Activated CD8-positive, alpha-beta T cell treated with anti-CD3 and anti-CD28 coated beads for 36 hours (primary cell): Measurements from ENCODE around the gene MICU1. TPM values are rescaled to one million over a fixed set of nuclear protein-coding genes. Genes with fewer than 3 reads are reported as not detected.
"Not testable (repeated sequence)": the region's sequence is repeated elsewhere in the genome, so short reads cannot be mapped to it uniquely, and the experiment has no call there.

Experiments used
- ATAC-seq: fragments of 200-7000 bp; cut with Tn5 transposase; one replicate; pipeline ENCODE4 v1.10.0; 2021; ENCODE audit warnings: mild to moderate bottlenecking, moderate library complexity
- CTCF ChIA-PET: fragments of 350-600 bp; sonication (Branson Sonifier 250); formaldehyde crosslinking; loops from one replicate; lab custom pipeline; 2021; ENCODE audit warnings: antibody characterized with exemption; lab: Charles Lee
- POLR2A ChIA-PET: fragments of 350-600 bp; sonication (Branson Sonifier 250); formaldehyde crosslinking; loops from one replicate; lab custom pipeline; 2021; ENCODE audit warnings: antibody characterized with exemption; lab: Charles Lee
- DNase-seq: peaks from one replicate; pipeline ENCODE4 v3.0.0-alpha.2; 2020
- H3K27ac Mint-ChIP-seq: one replicate; pipeline ENCODE4 v1.8.0; 2021; ENCODE audit warnings: mild to moderate bottlenecking, mixed read lengths
- H3K27me3 Mint-ChIP-seq: one replicate; pipeline ENCODE4 v1.8.0; 2021; ENCODE audit warnings: mixed read lengths
- H3K36me3 Mint-ChIP-seq: one replicate; pipeline ENCODE4 v1.8.0; 2021; ENCODE audit warnings: low read depth, mixed read lengths
- H3K4me1 Mint-ChIP-seq: one replicate; pipeline ENCODE4 v1.8.0; 2021; ENCODE audit warnings: low read depth, mixed read lengths
- H3K4me3 Mint-ChIP-seq: one replicate; pipeline ENCODE4 v1.8.0; 2021; ENCODE audit warnings: mild to moderate bottlenecking, moderate library complexity, mixed read lengths
- H3K9me3 Mint-ChIP-seq: one replicate; pipeline ENCODE4 v1.8.0; 2021; ENCODE audit warnings: mixed read lengths
- CTCF ChIP-seq: fragments of 200-600 bp; IDR thresholded peaks from one replicate; pipeline ENCODE4 v1.8.0; 2022; ENCODE audit warnings: antibody characterized with exemption, mild to moderate bottlenecking
- intact Hi-C: fragments of 100-400 bp; cut with micrococcal nuclease; formaldehyde crosslinking; loops from one replicate; pipeline ENCODE4 v1.10.0; 2022
- total RNA-seq, 2 experiments: library from RNA; stranded (reverse); gene quantifications; one replicate each; pipeline ENCODE4 v1.2.3, GENCODE V29; 2021

Gene MICU1
- total RNA-seq, 2 experiments from 2014 or later = 29.9 to 31.0 TPM

DNA sequence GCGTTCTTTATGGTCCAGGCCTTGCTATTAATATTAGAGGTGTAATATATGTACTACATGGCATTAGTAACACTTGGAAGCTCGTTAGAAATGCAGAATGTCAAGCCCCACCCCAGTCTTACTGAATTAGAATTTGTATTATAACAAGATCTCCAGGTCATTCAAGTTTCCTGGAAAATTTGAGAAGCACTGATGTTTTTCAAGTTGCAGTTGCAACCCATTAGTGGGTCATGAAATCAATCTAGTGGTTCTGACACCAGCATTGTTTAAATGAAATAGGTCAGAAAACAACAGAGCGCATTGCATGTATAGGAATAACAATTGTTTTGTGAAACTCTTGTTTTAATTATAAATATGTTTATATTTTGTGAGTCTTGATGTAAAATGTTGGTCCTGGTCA is 28.8 kb upstream of the MICU1 start:
- H3K27ac Mint-ChIP-seq = no peak overlapping the region
- H3K36me3 Mint-ChIP-seq = no peaks in the 10 kb centered on the region
- intact Hi-C loops = no loop called here
- no peaks in the 10 kb centered on the region for H3K27me3 Mint-ChIP-seq
- no peak overlapping the region for H3K4me3 Mint-ChIP-seq
- DNase-seq (no peak), ATAC-seq (no peak)
- ChIA-PET POLR2A (no interaction called here), CTCF (no interaction called here)
- H3K9me3 Mint-ChIP-seq = no peaks in the 10 kb centered on the region
- TF ChIP-seq CTCF = no peak
- H3K4me1 Mint-ChIP-seq = no peaks in the 10 kb centered on the region

- intact Hi-C loops = no loop called here
- H3K36me3 Mint-ChIP-seq = no peaks in the 10 kb centered on the region
- H3K27me3 Mint-ChIP-seq = no peaks in the 10 kb centered on the region
- DNase-seq (no peak), ATAC-seq (no peak)
- no peak overlapping the region for H3K27ac Mint-ChIP-seq
- ChIA-PET POLR2A (interaction anchor here (0.7 kb wide), 1 partner anchor 10 kb away, joined by 3 read pairs; no protein-coding TSS in a partner anchor), CTCF (no interaction called here)
- H3K4me3 Mint-ChIP-seq = no peak overlapping the region
- no peaks in the 10 kb centered on the region for H3K4me1 Mint-ChIP-seq
- no peaks in the 10 kb centered on the region for H3K9me3 Mint-ChIP-seq
- no peak for TF ChIP-seq CTCF
Observed at GRCh38 chr10:72653383-72654096, 27.7 kb upstream of the MICU1 start.

DNA sequence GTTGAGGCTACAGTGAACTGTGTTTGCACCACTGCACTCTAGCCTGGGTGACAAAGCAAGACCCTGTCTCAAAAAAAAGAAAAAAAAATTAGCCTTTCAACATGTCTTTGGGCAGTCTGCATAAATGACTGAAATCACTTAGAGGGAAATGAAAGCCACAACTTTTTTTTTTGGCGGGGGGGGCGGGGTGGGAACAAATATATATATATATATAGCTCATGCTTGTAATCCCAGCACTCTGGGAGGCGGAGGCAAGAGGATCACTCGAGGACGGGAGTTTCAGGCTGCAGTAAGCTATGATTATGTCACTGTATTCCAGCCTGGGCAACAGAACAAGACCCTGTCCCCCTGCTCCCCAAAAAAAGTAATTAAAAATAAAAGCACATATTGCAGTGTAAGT is 23.4 kb upstream of the MICU1 start:
- Mint-ChIP-seq H3K9me3 (no peaks in the 10 kb centered on the region), H3K36me3 (no peaks in the 10 kb centered on the region), H3K27ac (no peak overlapping the region), H3K4me1 (no peaks in the 10 kb centered on the region), H3K4me3 (no peak overlapping the region), H3K27me3 (no peaks in the 10 kb centered on the region)
- ATAC-seq = no peak
- ChIA-PET CTCF (interaction anchor here (1.4 kb wide), 1 partner anchor 284 kb away, joined by 3 read pairs; no protein-coding TSS in a partner anchor), POLR2A (interaction anchor here (0.7 kb wide), 1 partner anchor 261 kb away, joined by 3 read pairs; no protein-coding TSS in a partner anchor)
- no peak for DNase-seq
- no peak for TF ChIP-seq CTCF
- intact Hi-C loops = no loop called here

DNA sequence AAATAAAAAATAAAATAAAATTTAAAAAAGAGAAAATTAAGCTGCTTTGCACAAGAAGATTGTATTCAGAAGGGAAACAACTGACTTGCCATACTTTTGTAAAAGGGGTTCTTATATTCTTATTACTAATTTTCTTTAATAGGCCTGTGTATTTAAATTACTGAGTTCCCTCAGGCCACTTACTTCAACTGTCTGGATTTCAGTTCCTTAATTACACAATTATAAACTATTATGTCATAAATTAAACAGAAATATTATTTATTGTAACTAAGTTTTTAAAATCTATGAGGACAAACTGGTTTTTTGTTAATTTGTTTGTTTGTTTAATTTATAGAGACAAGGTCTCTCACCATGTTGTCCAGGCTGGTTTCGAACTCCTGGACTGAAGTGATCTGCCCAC is 22.4 kb upstream of the MICU1 start:
- CTCF ChIA-PET = no interaction called here

GRCh38 chr10:72646971-72647370 is 21.1 kb upstream of the MICU1 start:
- ATAC-seq, H3K9me3 Mint-ChIP-seq, CTCF ChIA-PET, H3K4me1 Mint-ChIP-seq, H3K4me3 Mint-ChIP-seq, POLR2A ChIA-PET, H3K27me3 Mint-ChIP-seq, H3K36me3 Mint-ChIP-seq, H3K27ac Mint-ChIP-seq, intact Hi-C loops, DNase-seq: not testable (repeated sequence)

More for the DNA sequence above, 22.4 kb upstream of the MICU1 start:
- no peaks in the 10 kb centered on the region for H3K4me1 Mint-ChIP-seq
- H3K36me3 Mint-ChIP-seq = no peaks in the 10 kb centered on the region
- no peaks in the 10 kb centered on the region for H3K9me3 Mint-ChIP-seq
- no peak for DNase-seq
- no peaks in the 10 kb centered on the region for H3K27me3 Mint-ChIP-seq
- no peak for TF ChIP-seq CTCF
- POLR2A ChIA-PET = interaction anchor here (0.6 kb wide), 1 partner anchor 260 kb away, joined by 3 read pairs; no protein-coding TSS in a partner anchor
- H3K4me3 Mint-ChIP-seq = no peak overlapping the region
- no peak overlapping the region for H3K27ac Mint-ChIP-seq
- intact Hi-C loops = no loop called here
- ATAC-seq = no peak
